BE2C (cell line): ENCODE results near the gene TIFAB.

Experiments
- DNase-seq: peaks from one replicate; pipeline ENCODE4 v3.0.0-alpha.2; 2020
- H3K27me3 ChIP-seq: fragments of 250-450 bp; sonication (Bioruptor Pico); 2 replicates; pipeline ENCODE4 v1.5.1; 2020; ENCODE audit warnings: mild to moderate bottlenecking
- H3K36me3 ChIP-seq: fragments of 250-450 bp; sonication (Bioruptor Pico); 2 replicates; pipeline ENCODE4 v1.5.1; 2020; ENCODE audit warnings: mild to moderate bottlenecking
- H3K4me1 ChIP-seq: fragments of 250-450 bp; sonication (Bioruptor Pico); 2 replicates; pipeline ENCODE4 v1.5.1; 2020
- H3K4me3 ChIP-seq: 2 replicates; pipeline ENCODE4 v1.5.1; 2011; ENCODE audit warnings: low read depth, low read length
- H3K9me3 ChIP-seq: fragments of 250-450 bp; sonication (Bioruptor Pico); 2 replicates; pipeline ENCODE4 v1.5.1; 2020
- CTCF ChIP-seq: IDR thresholded peaks from 2 replicates; pipeline ENCODE4 v1.5.1; 2012; ENCODE audit warnings: mild to moderate bottlenecking, low read depth, low read length

Gene TIFAB

GRCh38 chr5:135483254-135483653 is 31.1 kb upstream of the TIFAB start:
- no peaks in the 10 kb centered on the region for H3K9me3 ChIP-seq
- H3K27me3 ChIP-seq: no peaks in the 10 kb centered on the region; the same call in 1 of the 2 replicates
- no peaks in the 10 kb centered on the region; the same call in 1 of the 2 replicates for H3K4me1 ChIP-seq
- no peak for TF ChIP-seq CTCF
- no peak overlapping the region for H3K4me3 ChIP-seq
- no peaks in the 10 kb centered on the region for H3K36me3 ChIP-seq
- no peak for DNase-seq

GRCh38 chr5:135482381-135482933 is 30.3 kb upstream of the TIFAB start:
- Histone ChIP-seq H3K27me3 (no peaks in the 10 kb centered on the region), H3K4me3 (no peak overlapping the region), H3K36me3 (no peaks in the 10 kb centered on the region), H3K9me3 (no peaks in the 10 kb centered on the region), H3K4me1 (no peaks in the 10 kb centered on the region)
- DNase-seq: no peak
- TF ChIP-seq CTCF: no peak

GRCh38 chr5:135481909-135482311 is 29.8 kb upstream of the TIFAB start:
- no peaks in the 10 kb centered on the region for H3K4me1 ChIP-seq
- TF ChIP-seq CTCF: no peak
- H3K9me3 ChIP-seq: no peaks in the 10 kb centered on the region
- H3K4me3 ChIP-seq: no peak overlapping the region
- H3K27me3 ChIP-seq: no peaks in the 10 kb centered on the region
- no peak for DNase-seq
- no peaks in the 10 kb centered on the region for H3K36me3 ChIP-seq

- Histone ChIP-seq H3K4me3 (no peak overlapping the region), H3K36me3 (no peaks in the 10 kb centered on the region), H3K4me1 (no peaks in the 10 kb centered on the region), H3K27me3 (no peaks in the 10 kb centered on the region), H3K9me3 (no peaks in the 10 kb centered on the region)
- no peak for TF ChIP-seq CTCF
- no peak for DNase-seq
Measured at GRCh38 chr5:135481387-135481786, 29.2 kb upstream of the TIFAB start.

- no peak for TF ChIP-seq CTCF
- Histone ChIP-seq H3K36me3 (no peaks in the 10 kb centered on the region), H3K27me3 (no peaks in the 10 kb centered on the region), H3K9me3 (no peaks in the 10 kb centered on the region), H3K4me1 (no peaks in the 10 kb centered on the region), H3K4me3 (no peak overlapping the region)
- no peak for DNase-seq
Measured at GRCh38 chr5:135480511-135480910, 28.4 kb upstream of the TIFAB start.

DNA sequence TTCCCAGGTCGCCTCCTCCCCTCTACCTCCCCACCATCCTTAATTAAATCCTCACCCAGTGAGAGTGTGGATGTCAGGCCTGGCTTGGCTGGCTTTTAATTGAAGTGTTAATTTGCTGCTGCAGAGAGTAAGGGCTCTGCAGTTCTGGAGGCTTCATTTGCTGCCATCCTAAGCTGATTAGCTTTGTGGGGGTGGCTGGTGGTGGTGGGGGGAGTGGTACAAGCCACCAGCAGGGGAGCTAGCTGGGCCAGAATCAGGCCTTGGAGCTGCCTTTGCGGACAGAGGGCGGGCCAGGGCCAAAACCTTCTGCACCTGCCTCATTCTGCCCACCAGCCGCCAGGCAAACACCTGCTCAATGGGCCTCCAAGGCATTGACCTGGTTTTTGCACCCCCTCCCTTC is 26.8 kb upstream of the TIFAB start:
- no peak overlapping the region for H3K4me3 ChIP-seq
- peaks cover 3% of the 10 kb centered on the region; the same call in 1 of the 2 replicates for H3K27me3 ChIP-seq

More for the DNA sequence above, 26.8 kb upstream of the TIFAB start:
- no peak for TF ChIP-seq CTCF
- no peak for DNase-seq
- Histone ChIP-seq H3K36me3 (no peaks in the 10 kb centered on the region), H3K9me3 (no peaks in the 10 kb centered on the region), H3K4me1 (no peaks in the 10 kb centered on the region)
